Colonic mucosa (tissue), 4 donors: ENCODE measurements around the gene TMEM182. TPM values are rescaled to one million over a fixed set of nuclear protein-coding genes. Genes with fewer than 3 reads are reported as not detected.

Experiments used
- DNase-seq: peaks from one replicate; pipeline ENCODE4 v3.0.0-alpha.2; 2020
- H3K27ac ChIP-seq: fragments of 200-600 bp; one replicate; pipeline ENCODE4 v1.8.0; 2021
- H3K27me3 ChIP-seq: fragments of 200-600 bp; one replicate; pipeline ENCODE4 v1.8.0; 2021
- H3K36me3 ChIP-seq: fragments of 200-600 bp; one replicate; pipeline ENCODE4 v1.8.0; 2021
- H3K4me1 ChIP-seq: fragments of 200-600 bp; one replicate; pipeline ENCODE4 v1.8.0; 2021; ENCODE audit warnings: mild to moderate bottlenecking
- H3K4me3 ChIP-seq: fragments of 200-600 bp; one replicate; pipeline ENCODE4 v1.8.0; 2021
- H3K9ac ChIP-seq, 2 donors: one replicate each; pipeline ENCODE4 v1.7.0; 2013; ENCODE audit warnings: control low read depth in 2 of 2, low read depth in 2 of 2, low read length in 2 of 2
- H3K9me3 ChIP-seq: fragments of 200-600 bp; one replicate; pipeline ENCODE4 v1.8.0; 2021
- CTCF ChIP-seq: fragments of 200-600 bp; IDR thresholded peaks from one replicate; pipeline ENCODE4 v1.8.0; 2022; ENCODE audit warnings: antibody characterized with exemption, mild to moderate bottlenecking
- intact Hi-C: fragments of 100-400 bp; cut with DNase I; formaldehyde crosslinking; loops from one replicate; pipeline ENCODE4 v1.14.1; 2022
- total RNA-seq, 2 donors: library from RNA; stranded (reverse); fragmentation: NEBNext Ultra II Directional in 1 of 2; extraction: Animal tissue kit (Norgen Biotek cat#: 25700) in 1 of 2; gene quantifications; one replicate each; pipeline ENCODE4 v1.2.1, GENCODE V29; 2021
- donor health status: healthy.
- donor health status: DM: no; HTN: no; CAD: no.
- donor health status: DM: no; HTN: no; CAD: no.

Gene TMEM182
- total RNA-seq, 2 donors from 2014 or later = 3.4 to 3.8 TPM

GRCh38 chr2:102743259-102743658 lies 18.6 kb upstream of the TMEM182 start:
- Histone ChIP-seq H3K27ac (no peak overlapping the region), H3K9ac (no peak overlapping the region), H3K4me1 (no peaks in the 10 kb centered on the region), H3K36me3 (no peaks in the 10 kb centered on the region), H3K9me3 (no peaks in the 10 kb centered on the region), H3K27me3 (no peaks in the 10 kb centered on the region), H3K4me3 (no peak overlapping the region)
- DNase-seq = no peak
- TF ChIP-seq CTCF = no peak
- intact Hi-C loops = no loop called here

GRCh38 chr2:102748107-102748506 lies 13.7 kb upstream of the TMEM182 start:
- no peaks in the 10 kb centered on the region for H3K4me1 ChIP-seq
- no peak overlapping the region for H3K4me3 ChIP-seq
- H3K9ac ChIP-seq = no peak overlapping the region
- no peaks in the 10 kb centered on the region for H3K27me3 ChIP-seq
- no peak overlapping the region for H3K27ac ChIP-seq
- TF ChIP-seq CTCF = no peak
- H3K36me3 ChIP-seq = no peaks in the 10 kb centered on the region
- no peak for DNase-seq
- H3K9me3 ChIP-seq = no peaks in the 10 kb centered on the region
- intact Hi-C loops = no loop called here

DNA sequence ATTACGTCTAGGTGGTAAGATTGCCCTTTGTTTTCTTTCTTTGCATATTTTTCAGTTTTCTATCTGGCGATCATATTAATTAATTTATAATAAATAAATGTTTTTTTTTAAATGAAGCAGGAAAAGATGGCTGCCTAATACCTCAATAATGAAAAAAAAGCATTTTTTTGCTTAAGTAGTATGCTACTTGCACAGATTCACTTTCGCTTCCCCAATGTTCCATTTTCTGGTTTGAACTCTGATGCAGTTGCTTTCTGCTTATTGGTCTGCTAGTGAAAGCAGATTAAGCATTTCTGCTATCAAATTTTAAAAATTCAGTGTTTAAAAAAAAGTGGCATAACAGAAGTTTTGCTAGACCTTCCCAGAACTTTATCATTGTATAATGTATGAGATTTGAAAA lies 11.9 kb upstream of the TMEM182 start:
- Histone ChIP-seq H3K27ac (no peak overlapping the region), H3K4me1 (no peaks in the 10 kb centered on the region), H3K9ac (no peak overlapping the region), H3K9me3 (no peaks in the 10 kb centered on the region), H3K27me3 (no peaks in the 10 kb centered on the region), H3K4me3 (no peak overlapping the region), H3K36me3 (no peaks in the 10 kb centered on the region)
- no peak for DNase-seq
- intact Hi-C loops = no loop called here
- no peak for TF ChIP-seq CTCF

GRCh38 chr2:102753563-102754159 lies 8.2 kb upstream of the TMEM182 start:
- H3K4me1 ChIP-seq = no peaks in the 10 kb centered on the region
- no peaks in the 10 kb centered on the region for H3K27me3 ChIP-seq
- no peak overlapping the region for H3K4me3 ChIP-seq
- H3K9ac ChIP-seq = no peak overlapping the region
- no peak overlapping the region for H3K27ac ChIP-seq
- DNase-seq = peak; percentile 25
- no peaks in the 10 kb centered on the region for H3K36me3 ChIP-seq
- peak; percentile 83 for TF ChIP-seq CTCF
- H3K9me3 ChIP-seq = no peaks in the 10 kb centered on the region
- intact Hi-C loops = loop anchor here (2.0 kb wide), 1 partner anchor 51 kb away; no protein-coding TSS in a partner anchor

GRCh38 chr2:102754456-102755145 lies 7.2 kb upstream of the TMEM182 start:
- H3K27me3 ChIP-seq = no peaks in the 10 kb centered on the region
- no peaks in the 10 kb centered on the region for H3K4me1 ChIP-seq
- TF ChIP-seq CTCF = no peak
- intact Hi-C loops = loop anchor here (2.0 kb wide), 1 partner anchor 50 kb away; no protein-coding TSS in a partner anchor
- H3K9ac ChIP-seq = no peak overlapping the region
- no peaks in the 10 kb centered on the region for H3K36me3 ChIP-seq
- DNase-seq = no peak
- H3K27ac ChIP-seq = no peak overlapping the region
- H3K4me3 ChIP-seq = no peak overlapping the region
- no peaks in the 10 kb centered on the region for H3K9me3 ChIP-seq
